Esophagus muscularis mucosa (tissue), 4 donors: ENCODE data around the gene BEST1. TPM values are rescaled to one million over a fixed set of nuclear protein-coding genes. Genes with fewer than 3 reads are reported as not detected.

Source experiments
- DNase-seq: peaks from one replicate; pipeline ENCODE4 v3.0.0-alpha.2; 2017; ENCODE audit errors: extremely low spot score
- H3K27ac ChIP-seq, 4 donors: fragments of 200-600 bp; sonication (generic); replicated peaks in 1 of 4; 1 replicate in 3 of 4; 2 replicates in 1 of 4; pipeline ENCODE4 v1.5.1; 2016 to 2019; ENCODE audit warnings: mild to moderate bottlenecking in 1 of 4
- H3K27me3 ChIP-seq, 4 donors: fragments of 200-600 bp; sonication (generic); one replicate each; pipeline versions ENCODE4 v1.5.1 to v1.6.0; 2016 to 2019
- H3K36me3 ChIP-seq, 4 donors: fragments of 200-600 bp; sonication (generic); one replicate each; pipeline ENCODE4 v1.5.1; 2016 to 2019
- H3K4me1 ChIP-seq, 4 donors: fragments of 200-600 bp; sonication (generic); one replicate each; pipeline ENCODE4 v1.5.1; 2016 to 2019
- H3K4me3 ChIP-seq, 4 donors: fragments of 200-600 bp; sonication (generic); 1 replicate in 2 of 4; 2 replicates in 2 of 4; pipeline ENCODE4 v1.5.1; 2016 to 2019; ENCODE audit warnings: mild to moderate bottlenecking in 4 of 4, moderate library complexity in 1 of 4
- H3K9me3 ChIP-seq, 4 donors: fragments of 200-600 bp; sonication (generic); 1 replicate in 3 of 4; 2 replicates in 1 of 4; pipeline ENCODE4 v1.5.1; 2016 to 2019
- EP300 ChIP-seq: sonication (generic); formaldehyde crosslinking; IDR thresholded peaks from one replicate; pipeline ENCODE4 v1.6.1; 2017; ENCODE audit warnings: antibody characterized with exemption
- POLR2A ChIP-seq: fragments of 450-650 bp; IDR thresholded peaks from one replicate; pipeline ENCODE4 v1.6.1; 2017; ENCODE audit warnings: antibody characterized with exemption, moderate library complexity, mild to moderate bottlenecking, low read depth
- POLR2AphosphoS5 ChIP-seq, 2 donors: sonication (generic); formaldehyde crosslinking; IDR thresholded peaks; one replicate each; pipeline ENCODE4 v1.6.1; 2017; ENCODE audit warnings: antibody characterized with exemption in 2 of 2
- WGBS: methylation state at CpG from one replicate; pipeline ENCODE4 v1.1.5; 2018; 5-methylcytosine and 5-hydroxymethylcytosine counted together
- intact Hi-C: fragments of 100-400 bp; cut with DNase I; formaldehyde crosslinking; loops from one replicate; pipeline ENCODE4 v1.15.1; 2023
- total RNA-seq, 4 donors: library from RNA; depleted of rRNA; stranded (reverse); fragments of >200 nt; gene quantifications; one replicate each; pipeline versions ENCODE4 v1.1.0 to v1.2.1, GENCODE V29; 2016
- TF ChIP-seq, protein P1 (sequence below), 3 experiments: fragments of 200-600 bp in 2 of 3; fragments of 450-650 bp in 1 of 3; sonication (generic) in 2 of 3; IDR thresholded peaks; one replicate each; pipeline ENCODE4 v1.5.1; 2017 to 2019; ENCODE audit warnings: antibody characterized with exemption in 3 of 3, mild to moderate bottlenecking in 2 of 3, moderate library complexity in 1 of 3

BEST1 gene
- total RNA-seq, 4 donors from 2014 or later = 2.2 to 5.0 (median 4.3) TPM

- Histone ChIP-seq H3K27me3 (peaks cover 0 to 20% (median 0%) of the 10 kb centered on the region in 4 donors), H3K4me1 (peaks cover 48 to 87% (median 82%) of the 10 kb centered on the region in 4 donors), H3K27ac (peak overlapping the region; percentile 72 to 85 (median 76)), H3K9me3 (no peaks in the 10 kb centered on the region), H3K36me3 (no peaks in the 10 kb centered on the region), H3K4me3 (no peak overlapping the region)
- TF ChIP-seq EP300 (no peak), POLR2AphosphoS5 (IDR thresholded peaks at IDR 0.05) (no peak), POLR2A (no peak)
- TF ChIP-seq, protein P1, sequence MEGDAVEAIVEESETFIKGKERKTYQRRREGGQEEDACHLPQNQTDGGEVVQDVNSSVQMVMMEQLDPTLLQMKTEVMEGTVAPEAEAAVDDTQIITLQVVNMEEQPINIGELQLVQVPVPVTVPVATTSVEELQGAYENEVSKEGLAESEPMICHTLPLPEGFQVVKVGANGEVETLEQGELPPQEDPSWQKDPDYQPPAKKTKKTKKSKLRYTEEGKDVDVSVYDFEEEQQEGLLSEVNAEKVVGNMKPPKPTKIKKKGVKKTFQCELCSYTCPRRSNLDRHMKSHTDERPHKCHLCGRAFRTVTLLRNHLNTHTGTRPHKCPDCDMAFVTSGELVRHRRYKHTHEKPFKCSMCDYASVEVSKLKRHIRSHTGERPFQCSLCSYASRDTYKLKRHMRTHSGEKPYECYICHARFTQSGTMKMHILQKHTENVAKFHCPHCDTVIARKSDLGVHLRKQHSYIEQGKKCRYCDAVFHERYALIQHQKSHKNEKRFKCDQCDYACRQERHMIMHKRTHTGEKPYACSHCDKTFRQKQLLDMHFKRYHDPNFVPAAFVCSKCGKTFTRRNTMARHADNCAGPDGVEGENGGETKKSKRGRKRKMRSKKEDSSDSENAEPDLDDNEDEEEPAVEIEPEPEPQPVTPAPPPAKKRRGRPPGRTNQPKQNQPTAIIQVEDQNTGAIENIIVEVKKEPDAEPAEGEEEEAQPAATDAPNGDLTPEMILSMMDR (IDR thresholded peaks at IDR 0.05) = no peak
- DNase-seq = no peak
- intact Hi-C loops = no loop called here
- 66% methylated on average over 6 of the region's 6 CpGs for WGBS
These were observed 31.0 kb upstream of the BEST1 start for GRCh38 chr11:61918938-61919704.

- intact Hi-C loops = no loop called here
- H3K4me3 ChIP-seq = no peak overlapping the region
- DNase-seq = peak; percentile 82
- H3K36me3 ChIP-seq = no peaks in the 10 kb centered on the region
- peaks cover 0 to 20% (median 0%) of the 10 kb centered on the region in 4 donors for H3K27me3 ChIP-seq
- H3K27ac ChIP-seq = peak overlapping the region; percentile 72 to 85 (median 76)
- WGBS = 67% methylated on average over 13 of the region's 13 CpGs
- peaks cover 48 to 85% (median 78%) of the 10 kb centered on the region in 4 donors for H3K4me1 ChIP-seq
- no peaks in the 10 kb centered on the region for H3K9me3 ChIP-seq
- TF ChIP-seq EP300 = no peak
- TF ChIP-seq, protein P1 (IDR thresholded peaks at IDR 0.05) = no peak
- no peak for TF ChIP-seq POLR2A
These were observed 30.2 kb upstream of the BEST1 start for GRCh38 chr11:61919705-61920631.

- Histone ChIP-seq H3K36me3 (no peaks in the 10 kb centered on the region), H3K4me1 (peaks cover 48 to 74% (median 65%) of the 10 kb centered on the region in 4 donors), H3K27ac (peak overlapping the region; percentile 71 to 86 (median 82)), H3K9me3 (no peaks in the 10 kb centered on the region), H3K4me3 (no peak overlapping the region), H3K27me3 (peaks cover 0 to 20% (median 0%) of the 10 kb centered on the region in 4 donors)
- WGBS = 91% methylated on average over 3 of the region's 3 CpGs
- no peak for TF ChIP-seq EP300
- TF ChIP-seq POLR2A = no peak
- TF ChIP-seq, protein P1 (IDR thresholded peaks at IDR 0.05) = no peak
- TF ChIP-seq POLR2AphosphoS5 (IDR thresholded peaks at IDR 0.05) = no peak
- intact Hi-C loops = no loop called here
- no peak for DNase-seq
These were observed 28.7 kb upstream of the BEST1 start for GRCh38 chr11:61921446-61921845.

DNA sequence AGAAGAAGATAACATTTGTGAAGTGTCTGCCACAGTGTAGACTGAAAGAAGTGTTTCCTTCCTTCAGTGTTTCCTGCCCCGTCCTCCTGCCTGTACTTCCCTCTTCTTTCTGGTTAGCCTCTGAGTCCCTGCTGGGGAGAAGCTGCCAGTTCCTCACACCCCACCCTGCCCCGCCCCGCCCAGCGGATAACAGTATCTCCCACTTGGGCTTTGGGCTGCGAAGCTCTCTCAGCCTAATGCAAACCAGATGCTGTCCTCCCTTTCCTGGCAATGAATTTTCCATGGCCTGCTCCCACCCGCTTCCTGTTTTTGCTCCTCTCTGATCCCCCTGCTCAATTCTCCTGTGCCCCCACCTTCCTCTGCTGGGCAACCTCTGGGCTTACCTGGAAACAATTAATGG is 27.6 kb upstream of the BEST1 start:
- Histone ChIP-seq H3K27ac (peak overlapping the region; percentile 71 to 86 (median 82)), H3K27me3 (peaks cover 0 to 20% (median 0%) of the 10 kb centered on the region in 4 donors), H3K36me3 (no peaks in the 10 kb centered on the region), H3K4me3 (no peak overlapping the region), H3K9me3 (no peaks in the 10 kb centered on the region), H3K4me1 (peaks cover 44 to 64% (median 56%) of the 10 kb centered on the region in 4 donors)
- DNase-seq = peak; percentile 96
- 43% methylated on average over 6 of the region's 6 CpGs for WGBS
- intact Hi-C loops = no loop called here
- TF ChIP-seq EP300 (no peak), POLR2AphosphoS5 (IDR thresholded peaks at IDR 0.05) (peak; percentile 35 to 48)
